SK-N-SH treated with all-trans-retinoic acid at 6 μM for 48 hours (cell line): ENCODE results near the gene GSG1L.

Source experiments
- ATAC-seq: fragments of 200-7000 bp; cut with Tn5 transposase; 3 replicates; pipeline ENCODE4 v1.9.1; 2020; ENCODE audit warnings: mild to moderate bottlenecking, moderate library complexity
- ARNTL ChIP-seq: fragments of 450-650 bp; formaldehyde crosslinking; IDR thresholded peaks from 2 replicates; pipeline ENCODE4 v1.5.0; 2020; ENCODE audit warnings: low read depth, mild to moderate bottlenecking, moderate library complexity, borderline replicate concordance
- BACH2 ChIP-seq: fragments of 250-450 bp; sonication (Bioruptor Pico); IDR thresholded peaks from 2 replicates; pipeline ENCODE4 v1.9.0; 2021; ENCODE audit warnings: mild to moderate bottlenecking, borderline replicate concordance
- CSDC2 ChIP-seq: fragments of 250-450 bp; sonication (Bioruptor Pico); IDR thresholded peaks from 2 replicates; pipeline ENCODE4 v1.5.0; 2020; ENCODE audit warnings: mild to moderate bottlenecking, moderate library complexity
- ESRRG ChIP-seq: fragments of 250-450 bp; sonication (Bioruptor Pico); IDR thresholded peaks from 2 replicates; pipeline ENCODE4 v1.6.1; 2021; ENCODE audit warnings: mild to moderate bottlenecking
- GLIS3 ChIP-seq: fragments of 250-450 bp; sonication (Bioruptor Pico); IDR thresholded peaks from 2 replicates; pipeline ENCODE4 v1.5.0; 2020; ENCODE audit warnings: mild to moderate bottlenecking, moderate library complexity
- ISL1 ChIP-seq: fragments of 250-450 bp; sonication (Bioruptor Pico); IDR thresholded peaks from 2 replicates; pipeline ENCODE4 v2.1.2; 2022; ENCODE audit warnings: mild to moderate bottlenecking, moderate library complexity
- OSR1 ChIP-seq: fragments of 250-450 bp; sonication (Bioruptor Pico); IDR thresholded peaks from 2 replicates; pipeline ENCODE4 v1.8.0; 2022; ENCODE audit warnings: moderate library complexity, mild to moderate bottlenecking, inconsistent platforms
- PPARA ChIP-seq: fragments of 250-450 bp; sonication (Bioruptor Pico); IDR thresholded peaks from 2 replicates; pipeline ENCODE4 v1.5.0; 2020; ENCODE audit warnings: mild to moderate bottlenecking, borderline replicate concordance
- RARB ChIP-seq: fragments of 250-450 bp; sonication (Bioruptor Pico); IDR thresholded peaks from 2 replicates; pipeline ENCODE4 v1.8.0; 2021; ENCODE audit warnings: mild to moderate bottlenecking, moderate library complexity
- SNAI2 ChIP-seq: fragments of 250-450 bp; sonication (Bioruptor Pico); IDR thresholded peaks from 2 replicates; pipeline ENCODE4 v1.5.0; 2020; ENCODE audit warnings: mild to moderate bottlenecking, moderate library complexity
- TOX ChIP-seq: fragments of 250-450 bp; sonication (Bioruptor Pico); IDR thresholded peaks from 2 replicates; pipeline ENCODE4 v1.8.0; 2021; ENCODE audit warnings: mild to moderate bottlenecking, moderate library complexity, borderline replicate concordance
- ZC3H10 ChIP-seq: fragments of 250-450 bp; sonication (Bioruptor Pico); IDR thresholded peaks from 2 replicates; pipeline ENCODE4 v1.5.1; 2021; ENCODE audit warnings: mild to moderate bottlenecking, moderate library complexity
- ZFP3 ChIP-seq: fragments of 250-450 bp; sonication (Bioruptor Pico); IDR thresholded peaks from 2 replicates; pipeline ENCODE4 v1.5.0; 2020; ENCODE audit warnings: mild to moderate bottlenecking, moderate library complexity
- ZFP30 ChIP-seq: fragments of 450-650 bp; formaldehyde crosslinking; IDR thresholded peaks from 2 replicates; pipeline ENCODE4 v1.5.0; 2022; ENCODE audit warnings: mild to moderate bottlenecking, moderate library complexity
- ZNF565 ChIP-seq: fragments of 450-650 bp; formaldehyde crosslinking; conservative IDR thresholded peaks from 2 replicates; pipeline ENCODE4 v1.5.0; 2020; ENCODE audit warnings: low read depth, mild to moderate bottlenecking, moderate library complexity
- ZNF70 ChIP-seq: fragments of 450-650 bp; formaldehyde crosslinking; IDR thresholded peaks from 2 replicates; pipeline ENCODE4 v1.5.0; 2020; ENCODE audit warnings: mild to moderate bottlenecking, moderate library complexity
- ZNF8 ChIP-seq: fragments of 450-650 bp; formaldehyde crosslinking; IDR thresholded peaks from 2 replicates; pipeline ENCODE4 v1.5.0; 2020; ENCODE audit warnings: mild to moderate bottlenecking, moderate library complexity
- TF ChIP-seq, protein P1 (sequence below): fragments of 250-450 bp; sonication (Bioruptor Pico); IDR thresholded peaks from 2 replicates; pipeline ENCODE4 v1.5.1; 2020; ENCODE audit warnings: low read depth, mild to moderate bottlenecking, moderate library complexity
- TF ChIP-seq, protein P2 (sequence below): fragments of 250-450 bp; sonication (Bioruptor Pico); IDR thresholded peaks from 2 replicates; pipeline ENCODE4 v1.8.0; 2021; ENCODE audit warnings: low read depth, mild to moderate bottlenecking, moderate library complexity, borderline replicate concordance
- TF ChIP-seq, protein P3 (sequence below): fragments of 250-450 bp; sonication (Bioruptor Pico); IDR thresholded peaks from 2 replicates; pipeline ENCODE4 v1.8.0; 2020; ENCODE audit warnings: mild to moderate bottlenecking, moderate library complexity, borderline replicate concordance
- TF ChIP-seq, protein P4 (sequence below): fragments of 250-450 bp; sonication (Bioruptor Pico); IDR thresholded peaks from 2 replicates; pipeline ENCODE4 v1.5.1; 2021; ENCODE audit warnings: mild to moderate bottlenecking, moderate library complexity
- TF ChIP-seq, protein P5 (sequence below): fragments of 250-450 bp; sonication (Bioruptor Pico); IDR thresholded peaks from 2 replicates; pipeline ENCODE4 v1.5.0; 2020; ENCODE audit warnings: mild to moderate bottlenecking, moderate library complexity

GSG1L gene

DNA sequence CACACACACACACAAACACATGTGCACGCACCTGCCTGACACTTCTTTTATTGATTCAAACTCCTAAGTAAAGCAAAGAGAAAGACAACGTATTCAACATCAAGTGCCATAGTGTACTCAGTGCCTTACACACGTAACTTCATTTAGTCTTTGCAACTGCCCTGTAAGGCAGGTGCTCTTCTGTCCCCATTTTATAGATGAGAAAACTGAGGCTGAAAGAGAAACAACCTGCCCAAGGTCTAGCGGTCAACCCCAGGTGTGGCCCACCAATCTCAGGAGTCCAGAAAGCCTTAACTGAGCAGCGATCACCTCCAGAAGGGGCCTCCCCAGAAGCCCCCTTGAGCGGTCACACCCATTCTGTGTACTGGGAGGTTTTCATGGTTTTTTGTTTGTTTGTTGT, 10.3 kb upstream of the GSG1L start:
- TF ChIP-seq PPARA (CRISPR knock-in tag) = no peak
- TF ChIP-seq RARB (CRISPR knock-in tag) = no peak
- no peak for TF ChIP-seq OSR1 (CRISPR knock-in tag)
- no peak for TF ChIP-seq TOX (CRISPR knock-in tag)
- TF ChIP-seq ARNTL = no peak
- TF ChIP-seq ZC3H10 (CRISPR knock-in tag) = no peak
- TF ChIP-seq, protein P1, sequence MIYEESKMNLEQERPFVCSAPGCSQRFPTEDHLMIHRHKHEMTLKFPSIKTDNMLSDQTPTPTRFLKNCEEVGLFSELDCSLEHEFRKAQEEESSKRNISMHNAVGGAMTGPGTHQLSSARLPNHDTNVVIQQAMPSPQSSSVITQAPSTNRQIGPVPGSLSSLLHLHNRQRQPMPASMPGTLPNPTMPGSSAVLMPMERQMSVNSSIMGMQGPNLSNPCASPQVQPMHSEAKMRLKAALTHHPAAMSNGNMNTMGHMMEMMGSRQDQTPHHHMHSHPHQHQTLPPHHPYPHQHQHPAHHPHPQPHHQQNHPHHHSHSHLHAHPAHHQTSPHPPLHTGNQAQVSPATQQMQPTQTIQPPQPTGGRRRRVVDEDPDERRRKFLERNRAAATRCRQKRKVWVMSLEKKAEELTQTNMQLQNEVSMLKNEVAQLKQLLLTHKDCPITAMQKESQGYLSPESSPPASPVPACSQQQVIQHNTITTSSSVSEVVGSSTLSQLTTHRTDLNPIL (CRISPR knock-in tag) = no peak
- TF ChIP-seq GLIS3 (CRISPR knock-in tag) = no peak
- TF ChIP-seq ESRRG (CRISPR knock-in tag) = no peak
- TF ChIP-seq, protein P2, sequence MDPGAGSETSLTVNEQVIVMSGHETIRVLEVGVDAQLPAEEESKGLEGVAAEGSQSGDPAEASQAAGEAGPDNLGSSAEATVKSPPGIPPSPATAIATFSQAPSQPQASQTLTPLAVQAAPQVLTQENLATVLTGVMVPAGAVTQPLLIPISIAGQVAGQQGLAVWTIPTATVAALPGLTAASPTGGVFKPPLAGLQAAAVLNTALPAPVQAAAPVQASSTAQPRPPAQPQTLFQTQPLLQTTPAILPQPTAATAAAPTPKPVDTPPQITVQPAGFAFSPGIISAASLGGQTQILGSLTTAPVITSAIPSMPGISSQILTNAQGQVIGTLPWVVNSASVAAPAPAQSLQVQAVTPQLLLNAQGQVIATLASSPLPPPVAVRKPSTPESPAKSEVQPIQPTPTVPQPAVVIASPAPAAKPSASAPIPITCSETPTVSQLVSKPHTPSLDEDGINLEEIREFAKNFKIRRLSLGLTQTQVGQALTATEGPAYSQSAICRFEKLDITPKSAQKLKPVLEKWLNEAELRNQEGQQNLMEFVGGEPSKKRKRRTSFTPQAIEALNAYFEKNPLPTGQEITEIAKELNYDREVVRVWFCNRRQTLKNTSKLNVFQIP (CRISPR knock-in tag) = no peak
- TF ChIP-seq CSDC2 (CRISPR knock-in tag) = no peak
- no peak for TF ChIP-seq BACH2 (CRISPR knock-in tag)
- no peak for ATAC-seq

DNA sequence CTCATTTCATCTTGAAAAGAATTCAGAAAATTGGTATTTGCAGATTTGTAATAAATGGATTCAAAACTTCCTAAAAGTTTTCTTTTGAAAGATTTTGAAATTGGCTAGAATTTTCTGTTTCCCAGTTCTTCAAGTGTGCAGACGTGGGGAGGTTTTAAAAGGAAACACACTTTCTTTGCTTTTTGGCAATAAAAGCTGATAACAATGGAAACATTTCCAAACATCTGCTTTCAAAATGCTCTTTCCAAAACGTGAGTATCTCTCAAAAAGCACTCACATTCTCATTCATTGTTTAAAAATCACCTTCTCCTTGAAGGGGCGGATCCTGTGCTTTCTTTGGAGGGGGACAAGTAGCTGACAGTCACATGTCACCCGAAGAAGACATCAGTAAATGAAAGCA, 8.6 kb upstream of the GSG1L start:
- ATAC-seq = no peak

More for the DNA sequence above, 8.6 kb upstream of the GSG1L start:
- no peak for TF ChIP-seq ZFP30 (CRISPR knock-in tag)
- no peak for TF ChIP-seq CSDC2 (CRISPR knock-in tag)
- TF ChIP-seq ISL1 (CRISPR knock-in tag) = no peak
- no peak for TF ChIP-seq ZNF565 (CRISPR knock-in tag)
- no peak for TF ChIP-seq ESRRG (CRISPR knock-in tag)
- TF ChIP-seq ZC3H10 (CRISPR knock-in tag) = no peak
- TF ChIP-seq, protein P3, sequence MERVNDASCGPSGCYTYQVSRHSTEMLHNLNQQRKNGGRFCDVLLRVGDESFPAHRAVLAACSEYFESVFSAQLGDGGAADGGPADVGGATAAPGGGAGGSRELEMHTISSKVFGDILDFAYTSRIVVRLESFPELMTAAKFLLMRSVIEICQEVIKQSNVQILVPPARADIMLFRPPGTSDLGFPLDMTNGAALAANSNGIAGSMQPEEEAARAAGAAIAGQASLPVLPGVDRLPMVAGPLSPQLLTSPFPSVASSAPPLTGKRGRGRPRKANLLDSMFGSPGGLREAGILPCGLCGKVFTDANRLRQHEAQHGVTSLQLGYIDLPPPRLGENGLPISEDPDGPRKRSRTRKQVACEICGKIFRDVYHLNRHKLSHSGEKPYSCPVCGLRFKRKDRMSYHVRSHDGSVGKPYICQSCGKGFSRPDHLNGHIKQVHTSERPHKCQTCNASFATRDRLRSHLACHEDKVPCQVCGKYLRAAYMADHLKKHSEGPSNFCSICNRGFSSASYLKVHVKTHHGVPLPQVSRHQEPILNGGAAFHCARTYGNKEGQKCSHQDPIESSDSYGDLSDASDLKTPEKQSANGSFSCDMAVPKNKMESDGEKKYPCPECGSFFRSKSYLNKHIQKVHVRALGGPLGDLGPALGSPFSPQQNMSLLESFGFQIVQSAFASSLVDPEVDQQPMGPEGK (CRISPR knock-in tag) = no peak
- no peak for TF ChIP-seq RARB (CRISPR knock-in tag)
- TF ChIP-seq ZNF70 (CRISPR knock-in tag) = no peak
- no peak for TF ChIP-seq BACH2 (CRISPR knock-in tag)
- TF ChIP-seq PPARA (CRISPR knock-in tag) = no peak
- TF ChIP-seq ZFP3 (CRISPR knock-in tag) = no peak
- TF ChIP-seq, protein P4, sequence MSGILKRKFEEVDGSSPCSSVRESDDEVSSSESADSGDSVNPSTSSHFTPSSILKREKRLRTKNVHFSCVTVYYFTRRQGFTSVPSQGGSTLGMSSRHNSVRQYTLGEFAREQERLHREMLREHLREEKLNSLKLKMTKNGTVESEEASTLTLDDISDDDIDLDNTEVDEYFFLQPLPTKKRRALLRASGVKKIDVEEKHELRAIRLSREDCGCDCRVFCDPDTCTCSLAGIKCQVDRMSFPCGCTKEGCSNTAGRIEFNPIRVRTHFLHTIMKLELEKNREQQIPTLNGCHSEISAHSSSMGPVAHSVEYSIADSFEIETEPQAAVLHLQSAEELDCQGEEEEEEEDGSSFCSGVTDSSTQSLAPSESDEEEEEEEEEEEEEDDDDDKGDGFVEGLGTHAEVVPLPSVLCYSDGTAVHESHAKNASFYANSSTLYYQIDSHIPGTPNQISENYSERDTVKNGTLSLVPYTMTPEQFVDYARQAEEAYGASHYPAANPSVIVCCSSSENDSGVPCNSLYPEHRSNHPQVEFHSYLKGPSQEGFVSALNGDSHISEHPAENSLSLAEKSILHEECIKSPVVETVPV (CRISPR knock-in tag) = no peak
- no peak for TF ChIP-seq SNAI2 (CRISPR knock-in tag)
- TF ChIP-seq GLIS3 (CRISPR knock-in tag) = no peak
- no peak for TF ChIP-seq ARNTL
- TF ChIP-seq, protein P2 (CRISPR knock-in tag) = no peak
- TF ChIP-seq, protein P5, sequence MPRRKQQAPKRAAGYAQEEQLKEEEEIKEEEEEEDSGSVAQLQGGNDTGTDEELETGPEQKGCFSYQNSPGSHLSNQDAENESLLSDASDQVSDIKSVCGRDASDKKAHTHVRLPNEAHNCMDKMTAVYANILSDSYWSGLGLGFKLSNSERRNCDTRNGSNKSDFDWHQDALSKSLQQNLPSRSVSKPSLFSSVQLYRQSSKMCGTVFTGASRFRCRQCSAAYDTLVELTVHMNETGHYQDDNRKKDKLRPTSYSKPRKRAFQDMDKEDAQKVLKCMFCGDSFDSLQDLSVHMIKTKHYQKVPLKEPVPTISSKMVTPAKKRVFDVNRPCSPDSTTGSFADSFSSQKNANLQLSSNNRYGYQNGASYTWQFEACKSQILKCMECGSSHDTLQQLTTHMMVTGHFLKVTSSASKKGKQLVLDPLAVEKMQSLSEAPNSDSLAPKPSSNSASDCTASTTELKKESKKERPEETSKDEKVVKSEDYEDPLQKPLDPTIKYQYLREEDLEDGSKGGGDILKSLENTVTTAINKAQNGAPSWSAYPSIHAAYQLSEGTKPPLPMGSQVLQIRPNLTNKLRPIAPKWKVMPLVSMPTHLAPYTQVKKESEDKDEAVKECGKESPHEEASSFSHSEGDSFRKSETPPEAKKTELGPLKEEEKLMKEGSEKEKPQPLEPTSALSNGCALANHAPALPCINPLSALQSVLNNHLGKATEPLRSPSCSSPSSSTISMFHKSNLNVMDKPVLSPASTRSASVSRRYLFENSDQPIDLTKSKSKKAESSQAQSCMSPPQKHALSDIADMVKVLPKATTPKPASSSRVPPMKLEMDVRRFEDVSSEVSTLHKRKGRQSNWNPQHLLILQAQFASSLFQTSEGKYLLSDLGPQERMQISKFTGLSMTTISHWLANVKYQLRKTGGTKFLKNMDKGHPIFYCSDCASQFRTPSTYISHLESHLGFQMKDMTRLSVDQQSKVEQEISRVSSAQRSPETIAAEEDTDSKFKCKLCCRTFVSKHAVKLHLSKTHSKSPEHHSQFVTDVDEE (CRISPR knock-in tag) = no peak
- no peak for TF ChIP-seq ZNF8 (CRISPR knock-in tag)
